Measurements from ENCODE around the gene RNF19B.
"Not testable (repeated sequence)": the region's sequence is repeated elsewhere in the genome, so short reads cannot be mapped to it uniquely, and the experiment has no call there.

RNF19B gene, protein sequence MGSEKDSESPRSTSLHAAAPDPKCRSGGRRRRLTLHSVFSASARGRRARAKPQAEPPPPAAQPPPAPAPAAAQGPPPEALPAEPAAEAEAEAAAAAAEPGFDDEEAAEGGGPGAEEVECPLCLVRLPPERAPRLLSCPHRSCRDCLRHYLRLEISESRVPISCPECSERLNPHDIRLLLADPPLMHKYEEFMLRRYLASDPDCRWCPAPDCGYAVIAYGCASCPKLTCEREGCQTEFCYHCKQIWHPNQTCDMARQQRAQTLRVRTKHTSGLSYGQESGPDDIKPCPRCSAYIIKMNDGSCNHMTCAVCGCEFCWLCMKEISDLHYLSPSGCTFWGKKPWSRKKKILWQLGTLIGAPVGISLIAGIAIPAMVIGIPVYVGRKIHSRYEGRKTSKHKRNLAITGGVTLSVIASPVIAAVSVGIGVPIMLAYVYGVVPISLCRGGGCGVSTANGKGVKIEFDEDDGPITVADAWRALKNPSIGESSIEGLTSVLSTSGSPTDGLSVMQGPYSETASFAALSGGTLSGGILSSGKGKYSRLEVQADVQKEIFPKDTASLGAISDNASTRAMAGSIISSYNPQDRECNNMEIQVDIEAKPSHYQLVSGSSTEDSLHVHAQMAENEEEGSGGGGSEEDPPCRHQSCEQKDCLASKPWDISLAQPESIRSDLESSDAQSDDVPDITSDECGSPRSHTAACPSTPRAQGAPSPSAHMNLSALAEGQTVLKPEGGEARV

DNA sequence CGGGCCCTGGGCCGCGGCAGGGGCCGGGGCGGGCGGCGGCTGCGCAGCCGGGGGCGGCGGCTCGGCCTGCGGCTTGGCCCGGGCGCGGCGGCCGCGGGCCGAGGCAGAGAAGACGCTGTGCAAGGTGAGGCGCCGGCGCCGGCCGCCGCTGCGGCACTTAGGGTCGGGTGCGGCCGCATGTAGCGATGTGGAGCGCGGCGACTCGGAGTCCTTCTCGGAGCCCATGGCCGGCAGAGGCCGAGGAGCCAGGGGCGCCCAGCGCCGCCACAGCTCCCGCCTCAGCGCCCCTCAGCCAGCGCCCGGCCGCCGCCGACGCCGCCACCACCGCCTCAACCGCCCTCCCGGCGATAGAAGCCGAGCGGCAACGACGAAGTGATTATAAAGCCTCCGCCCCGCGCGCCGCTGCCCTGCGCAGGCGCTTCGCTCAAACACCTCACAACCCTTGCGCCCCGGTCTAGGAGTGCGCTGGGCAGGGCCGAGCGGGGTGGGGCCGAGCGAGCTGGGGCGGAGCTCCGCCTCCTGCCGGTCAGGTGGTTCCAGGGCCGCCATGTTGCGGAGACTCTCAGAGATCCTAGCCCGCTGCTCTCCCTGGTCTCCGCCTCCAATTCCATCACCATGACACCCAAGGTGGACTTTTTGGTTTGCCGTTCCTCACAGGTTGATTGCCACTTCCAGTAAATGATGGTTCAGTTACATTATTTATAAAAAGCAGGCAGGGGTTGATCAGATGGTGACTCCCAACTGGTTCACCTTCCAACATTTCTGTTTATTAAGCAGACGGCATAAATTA is at the start of gene RNF19B:
RNF19B (minus strand) TSS at position 349 of the 790 bp plus-strand sequence; CDS start at position 225, 124 bp downstream.
- peak; percentile 80 to 92 (median 82) for DNase-seq (ENCODE audit: low read depth in 2 of 3, low spot score in 2 of 3)

DNA sequence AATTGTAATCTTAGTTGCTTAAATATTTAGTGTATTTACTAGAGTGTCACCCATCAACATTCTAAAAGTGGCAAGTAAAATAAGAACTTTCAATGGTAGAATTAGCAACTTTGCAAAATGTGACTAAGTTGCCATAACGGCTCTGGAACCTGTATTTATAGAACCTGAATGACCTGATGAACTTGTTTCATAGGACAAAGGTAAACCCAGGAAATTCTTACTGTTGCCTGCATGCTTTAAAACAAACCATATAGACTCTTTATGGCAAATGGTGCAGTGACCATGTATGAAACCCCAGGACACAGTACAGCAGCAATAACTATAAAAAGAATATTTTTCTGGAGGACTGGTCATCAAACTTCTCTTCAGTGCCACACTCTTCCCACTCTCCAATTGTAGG is 49.2 kb upstream of the RNF19B start:
- no peak for DNase-seq (ENCODE audit: low read depth in 2 of 3, low spot score in 2 of 3)

DNA sequence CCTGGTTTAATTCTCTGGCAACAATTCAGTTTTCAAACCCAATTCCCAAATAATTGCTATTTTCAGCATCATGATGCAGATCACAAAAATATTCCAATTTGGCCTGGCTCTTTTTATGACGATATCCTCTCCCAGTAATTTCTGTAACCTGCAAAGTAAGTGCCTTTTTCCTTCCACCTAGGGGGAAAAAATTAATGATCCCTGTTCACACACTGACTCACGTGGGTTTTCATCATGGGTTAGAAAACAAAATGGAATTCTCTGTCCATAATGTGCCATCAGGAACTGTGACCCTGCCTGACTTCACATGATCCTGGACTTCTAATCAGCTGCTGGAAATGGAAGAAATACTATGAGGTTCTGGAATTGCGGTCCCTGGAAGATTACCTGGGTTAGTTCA is 47.6 kb upstream of the RNF19B start:
- DNase-seq (ENCODE audit: low read depth in 2 of 3, low spot score in 2 of 3) = no peak

DNA sequence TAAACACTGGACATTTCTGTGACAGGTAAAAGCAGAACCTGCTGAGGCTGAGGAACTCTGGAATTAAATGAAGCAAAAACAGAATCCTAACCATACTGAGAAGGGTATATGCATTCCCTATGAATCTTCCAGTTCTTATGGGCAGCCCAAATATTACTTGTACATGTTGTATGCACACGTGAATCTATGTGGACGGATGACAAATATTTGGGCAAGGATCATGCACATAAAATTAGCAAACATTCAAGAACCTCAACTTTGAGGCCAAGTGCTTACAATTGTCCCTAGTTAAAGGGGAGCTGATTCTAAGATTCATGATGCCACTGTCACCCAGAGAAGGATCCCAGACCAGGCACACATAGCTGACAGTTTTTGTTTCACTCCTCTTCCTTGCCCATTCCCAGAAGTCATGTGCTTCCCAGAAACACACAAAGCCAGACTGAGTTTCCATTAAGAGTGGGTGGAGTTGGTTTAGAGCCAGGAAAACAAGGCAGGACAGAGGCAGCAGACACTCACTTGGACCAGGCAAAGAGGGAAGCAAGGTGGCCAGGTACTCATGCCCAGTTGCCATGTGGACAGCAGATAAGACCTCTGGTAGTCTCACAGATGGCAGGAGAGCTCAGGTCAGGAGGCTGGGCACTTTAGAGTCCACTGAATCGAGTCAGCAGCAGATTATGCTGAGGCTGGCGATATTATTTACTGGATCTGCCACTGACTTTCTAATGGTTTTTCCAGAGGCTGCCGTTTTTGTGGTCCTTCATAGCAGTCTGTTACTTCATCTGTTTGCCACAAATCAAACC is 46.5 kb upstream of the RNF19B start:
- no peak for DNase-seq (ENCODE audit: low read depth in 2 of 3, low spot score in 2 of 3)

DNA sequence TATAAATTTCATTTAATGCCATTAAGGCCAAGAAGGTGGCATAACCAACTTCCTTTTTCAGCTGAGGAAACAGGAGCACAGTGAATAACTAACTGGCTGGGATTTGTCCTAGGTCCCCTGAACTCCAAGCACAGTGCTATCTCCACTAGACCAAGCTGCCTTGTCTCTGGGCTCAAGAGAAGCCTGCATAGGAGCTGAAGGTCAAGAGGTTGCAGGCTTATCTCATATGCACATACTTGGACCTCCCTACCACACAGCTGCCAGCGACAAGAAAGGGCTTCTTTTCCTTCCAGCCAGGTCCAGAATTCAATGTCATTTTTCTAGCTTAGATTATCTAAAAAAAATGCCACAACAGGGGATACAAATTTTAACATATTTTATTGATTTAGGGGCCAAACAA is 45.0 kb upstream of the RNF19B start:
- no peak for DNase-seq (ENCODE audit: low read depth in 2 of 3, low spot score in 2 of 3)

DNA sequence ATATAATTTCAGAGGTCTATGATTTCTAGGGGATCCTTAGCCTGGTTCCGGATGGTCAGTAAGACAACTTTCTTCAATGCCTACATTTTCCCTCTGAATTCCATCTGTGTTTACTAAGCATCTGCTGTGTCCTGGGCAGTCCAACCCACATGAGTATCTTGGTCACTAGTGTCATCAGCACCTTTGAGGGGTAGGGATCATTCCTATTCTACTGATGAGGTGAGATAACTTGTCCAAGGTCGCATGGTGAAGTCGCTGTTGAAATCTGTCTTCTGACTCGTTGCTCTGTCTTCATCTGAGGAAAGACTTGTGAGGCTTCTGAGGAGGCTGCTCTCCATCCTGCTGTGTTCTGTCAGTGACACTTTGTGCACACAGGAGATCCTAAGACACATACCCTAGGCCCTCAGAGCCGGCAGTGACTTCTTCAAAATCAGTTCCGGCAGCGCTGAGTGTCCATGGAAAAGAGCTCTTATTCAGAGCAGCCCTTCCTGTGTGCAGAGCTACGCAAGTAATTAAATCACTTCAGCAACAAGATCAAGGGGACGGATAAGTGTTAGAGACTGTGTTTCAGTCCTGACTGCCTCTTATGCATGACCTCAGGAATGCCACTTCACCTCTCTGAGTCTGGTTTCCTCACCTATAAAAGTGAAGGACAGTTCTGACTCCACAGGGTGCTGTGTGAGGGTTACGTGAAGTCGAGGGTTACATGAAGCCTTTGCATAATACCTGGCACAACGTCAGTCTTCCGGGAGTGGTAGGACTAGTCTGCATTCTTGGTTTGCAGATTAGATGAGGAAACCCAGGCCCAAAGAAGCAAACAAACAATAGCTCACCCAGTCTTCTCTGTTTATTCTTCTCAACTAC is 43.7 kb upstream of the RNF19B start:
- DNase-seq (ENCODE audit: low read depth in 2 of 3, low spot score in 2 of 3) = no peak

DNA sequence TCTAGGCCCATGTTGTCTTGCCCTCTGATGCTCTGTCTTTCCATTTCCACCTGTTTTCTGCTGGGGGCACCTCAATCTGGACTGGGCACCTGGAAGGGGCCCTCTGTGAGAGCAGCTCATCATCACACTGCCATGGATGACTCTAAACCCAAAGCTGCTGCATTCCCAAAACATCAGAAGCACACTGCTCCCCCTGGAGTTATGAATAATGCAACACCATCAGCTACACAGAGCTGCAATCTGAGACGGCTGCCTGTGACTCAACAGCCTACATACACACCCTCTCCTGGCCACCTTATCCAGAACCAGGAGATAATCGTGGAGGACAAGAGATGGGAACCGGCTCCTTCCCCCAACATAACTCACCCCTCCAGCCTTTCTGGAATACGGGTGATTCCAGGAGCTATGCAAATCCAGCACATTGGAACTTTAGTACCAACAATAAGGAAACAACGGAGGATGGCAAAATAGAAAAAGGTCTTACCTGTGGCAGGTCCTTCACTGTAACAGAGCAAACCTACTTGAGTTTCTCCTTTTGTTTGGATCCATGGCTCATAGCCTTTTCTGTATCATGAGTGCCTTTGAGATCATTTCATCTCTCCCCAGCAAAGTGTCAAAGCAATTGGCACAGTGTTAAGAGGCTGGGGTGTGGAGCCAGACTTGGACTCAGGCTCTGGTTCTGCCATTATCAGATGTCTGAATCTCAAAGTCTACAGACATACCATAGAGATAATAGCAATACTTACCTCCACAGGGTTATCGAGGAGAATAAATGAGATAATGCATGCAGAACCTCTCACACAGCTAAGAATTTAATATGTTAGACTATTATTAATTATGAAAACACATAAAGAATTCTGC is 42.8 kb upstream of the RNF19B start:
- no peak for DNase-seq (ENCODE audit: low read depth in 2 of 3, low spot score in 2 of 3)

DNA sequence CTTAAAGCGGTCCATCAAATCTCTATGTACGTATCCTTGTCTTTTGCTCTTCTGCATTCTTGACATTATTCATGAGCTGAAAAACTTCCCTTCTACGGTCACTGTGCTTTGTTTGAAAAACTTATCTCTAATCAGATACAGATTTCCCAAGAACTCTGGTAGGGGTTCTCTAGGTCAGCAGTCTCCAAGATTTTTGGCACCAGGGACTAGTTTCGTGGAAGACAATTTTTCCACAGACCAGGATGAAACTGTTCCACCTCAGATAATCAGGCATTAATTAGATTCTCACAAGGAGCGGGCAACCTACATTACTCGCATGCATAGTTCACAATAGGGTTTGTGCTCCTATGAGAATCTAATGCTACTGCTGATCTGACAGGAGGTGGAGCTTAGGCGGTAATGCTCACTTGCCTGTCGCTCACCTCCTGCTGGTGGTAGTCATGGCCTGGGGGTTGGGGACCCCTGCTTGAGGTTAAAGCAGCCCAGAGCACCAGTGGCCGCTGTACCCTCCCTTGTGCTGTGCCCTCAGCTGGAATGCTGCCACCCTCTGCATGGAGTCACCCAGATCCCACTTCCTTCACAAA is 41.3 kb upstream of the RNF19B start:
- no peak for DNase-seq (ENCODE audit: low read depth in 2 of 3, low spot score in 2 of 3)

DNA sequence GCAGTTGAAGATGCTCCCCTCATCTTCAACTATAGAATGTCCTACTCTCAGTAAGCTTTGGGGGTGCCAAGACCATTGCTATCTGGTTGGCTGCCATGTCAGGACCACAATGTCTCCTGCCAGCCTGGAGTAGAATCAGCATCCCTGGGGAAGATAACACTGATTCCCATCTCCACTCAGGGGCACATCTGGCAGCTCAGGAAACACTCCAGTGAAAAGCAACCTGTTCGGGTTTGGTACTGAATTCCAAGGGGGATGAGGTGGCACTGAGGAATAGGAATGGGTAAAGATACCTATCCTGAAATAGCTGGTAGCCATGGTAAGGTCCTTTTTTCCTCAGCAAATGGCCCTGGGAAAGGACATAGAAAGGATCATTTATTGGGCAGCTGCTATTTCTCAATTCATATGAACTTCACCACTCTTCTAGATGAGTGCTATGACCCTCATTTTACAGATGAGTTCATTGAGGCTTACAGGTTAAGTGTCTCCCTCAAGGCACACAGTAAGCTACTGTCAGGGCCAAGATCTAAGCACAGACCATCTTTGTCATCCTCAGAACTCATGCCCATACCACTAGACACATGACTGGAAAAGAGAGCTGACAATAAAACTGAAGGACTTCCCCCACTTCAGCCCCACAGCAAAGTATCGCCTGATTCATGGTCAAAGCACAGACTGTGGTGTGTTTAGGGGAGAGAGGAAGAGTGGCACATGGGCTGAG is 40.7 kb upstream of the RNF19B start:
- no peak for DNase-seq (ENCODE audit: low read depth in 2 of 3, low spot score in 2 of 3)

DNA sequence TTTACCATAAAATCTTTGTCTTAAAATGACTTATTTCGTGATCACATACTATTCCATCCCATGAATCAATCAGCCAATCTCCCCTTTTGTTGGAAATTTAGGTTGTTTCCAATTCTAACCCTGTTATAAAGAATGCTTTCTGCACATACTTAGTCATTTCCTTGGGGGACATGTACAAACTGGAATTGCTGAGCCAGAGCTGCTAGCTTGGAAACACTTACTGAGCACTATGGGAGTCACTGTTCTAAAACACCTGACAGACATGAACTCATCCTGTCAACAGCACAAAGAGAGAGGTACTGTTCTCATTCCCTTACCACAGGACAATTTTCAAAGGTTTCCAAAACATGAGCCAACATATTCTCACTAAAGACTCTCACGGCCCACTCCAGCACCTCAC is 40.0 kb upstream of the RNF19B start:
- no peak for DNase-seq (ENCODE audit: low read depth in 2 of 3, low spot score in 2 of 3)

DNA sequence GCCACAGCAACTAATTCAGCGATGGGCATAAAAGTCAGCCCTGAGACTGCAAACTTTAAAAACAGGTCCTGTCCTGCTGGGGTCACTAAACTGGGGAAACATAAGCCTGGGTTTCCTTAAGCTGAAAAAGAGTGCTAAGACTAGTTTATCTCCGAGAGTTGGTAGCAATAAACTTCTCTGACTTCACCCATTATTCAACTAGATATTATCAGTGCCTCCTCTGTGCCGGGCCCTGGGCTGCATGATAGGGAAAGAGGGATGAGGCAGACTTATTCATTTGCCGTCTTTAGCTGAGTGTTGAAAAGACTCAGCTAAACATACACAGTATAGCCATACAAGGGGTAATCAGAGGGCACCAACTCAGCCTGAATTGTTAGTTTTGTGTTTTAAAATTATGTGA is 39.0 kb upstream of the RNF19B start:
- DNase-seq (ENCODE audit: low read depth in 2 of 3, low spot score in 2 of 3) = no peak

DNA sequence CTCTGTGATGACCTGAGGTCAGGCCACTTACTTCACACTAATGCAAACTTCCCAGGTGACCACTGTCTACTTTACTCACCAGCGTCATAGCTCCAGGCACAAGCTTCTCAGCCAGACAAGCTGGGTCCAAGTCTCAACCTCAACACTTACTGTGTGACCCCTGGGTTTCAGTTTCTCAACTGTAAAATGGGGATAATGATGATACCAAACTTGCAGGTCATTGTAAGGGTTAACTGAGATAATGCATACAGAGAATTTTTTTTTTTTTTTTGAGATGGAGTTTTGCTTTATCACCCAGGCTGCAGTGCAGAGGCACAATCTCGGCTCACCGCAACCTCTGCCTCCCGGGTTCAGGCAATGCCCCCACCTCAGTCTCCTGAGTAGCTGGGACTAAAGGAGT is 37.4 kb upstream of the RNF19B start:
- no peak for DNase-seq (ENCODE audit: low read depth in 2 of 3, low spot score in 2 of 3)

DNA sequence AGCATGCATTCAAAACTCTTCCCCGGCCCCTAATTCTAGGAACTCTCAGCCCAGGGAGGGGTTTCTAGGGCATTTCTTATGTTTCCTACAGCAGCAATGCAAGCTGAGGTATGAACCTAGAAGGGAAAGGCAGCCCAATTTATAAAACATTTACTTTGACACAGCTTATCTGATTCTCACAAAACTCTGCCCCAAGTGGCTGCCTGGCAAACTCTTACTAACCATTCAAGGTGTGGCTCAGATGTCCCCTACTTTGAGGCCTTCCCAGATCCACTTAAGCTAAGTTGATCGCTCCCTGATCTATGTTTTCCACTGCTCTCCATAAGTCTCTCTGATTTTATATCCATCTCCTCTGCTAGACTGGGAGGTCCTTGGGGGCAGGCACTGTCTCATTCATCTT is 36.7 kb upstream of the RNF19B start:
- DNase-seq (ENCODE audit: low read depth in 2 of 3, low spot score in 2 of 3) = no peak

DNA sequence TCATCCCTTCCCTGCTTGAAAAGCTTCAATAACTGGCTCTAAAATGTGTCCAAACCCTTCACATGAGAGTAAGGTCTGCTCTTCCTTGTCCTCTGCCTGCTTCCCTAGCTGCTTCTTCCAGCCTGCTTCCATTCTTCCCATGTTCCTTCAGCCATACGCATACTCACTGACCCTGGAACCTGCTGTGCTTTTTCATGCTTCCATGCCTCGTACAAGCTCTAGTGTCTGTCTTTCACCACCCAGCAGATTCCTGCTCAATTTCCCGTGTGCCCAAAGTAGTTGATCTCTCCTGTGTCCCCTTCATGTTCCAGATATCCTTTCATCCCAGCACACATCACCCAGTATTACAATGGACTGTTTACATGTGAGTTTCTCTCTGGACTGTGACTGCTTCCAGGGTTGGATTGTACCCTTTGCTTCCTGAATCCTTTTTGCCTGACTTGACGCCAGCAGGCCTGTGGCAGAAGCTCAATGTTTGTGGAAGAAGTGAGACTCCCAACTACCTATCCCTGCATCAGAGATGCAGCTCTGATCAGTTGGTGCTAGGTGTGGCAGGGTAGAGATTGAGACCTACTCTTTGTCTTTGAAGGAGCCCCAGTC is 35.9 kb upstream of the RNF19B start:
- no peak for DNase-seq (ENCODE audit: low read depth in 2 of 3, low spot score in 2 of 3)

DNA sequence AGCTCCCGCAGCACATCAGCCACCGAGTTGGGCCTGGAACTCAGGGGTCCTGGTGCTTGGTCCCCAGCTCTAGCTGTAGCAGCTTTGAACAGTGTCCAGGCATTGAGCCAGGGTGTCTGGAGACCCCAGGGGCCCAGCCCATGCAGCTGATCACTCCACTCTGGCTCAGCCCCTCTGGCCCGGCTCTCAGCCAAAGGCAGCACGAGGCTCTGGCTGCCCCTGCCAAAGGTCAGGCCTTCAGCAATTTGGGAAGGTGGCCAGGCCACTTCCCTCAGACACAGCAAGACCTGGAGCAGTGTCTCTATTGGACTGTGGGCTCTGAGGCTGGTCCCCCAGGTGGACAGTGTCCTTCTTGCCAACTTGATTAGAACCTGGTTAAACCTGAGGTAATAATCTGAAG is 34.4 kb upstream of the RNF19B start:
- DNase-seq (ENCODE audit: low read depth in 2 of 3, low spot score in 2 of 3) = no peak

DNA sequence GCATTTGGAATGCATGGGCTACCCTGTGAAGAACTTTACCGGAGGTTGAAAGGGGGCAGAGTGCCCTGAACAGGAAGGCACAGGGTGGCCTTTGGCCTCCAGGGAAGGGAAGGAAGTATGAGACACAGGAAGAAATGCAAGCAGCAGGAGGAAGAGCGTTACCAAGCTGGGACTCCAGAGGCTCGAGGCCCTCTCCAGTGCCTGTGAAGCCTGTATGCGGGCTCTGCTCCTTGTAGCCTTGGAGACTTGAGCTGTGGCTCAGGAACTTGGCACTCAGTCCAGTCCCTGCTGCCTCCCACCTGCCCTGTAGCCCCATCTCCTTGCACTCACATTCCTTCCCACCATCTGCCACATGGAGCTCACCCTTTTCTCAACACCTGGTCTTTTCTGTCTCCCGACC is 33.5 kb upstream of the RNF19B start:
- no peak for DNase-seq (ENCODE audit: low read depth in 2 of 3, low spot score in 2 of 3)

DNA sequence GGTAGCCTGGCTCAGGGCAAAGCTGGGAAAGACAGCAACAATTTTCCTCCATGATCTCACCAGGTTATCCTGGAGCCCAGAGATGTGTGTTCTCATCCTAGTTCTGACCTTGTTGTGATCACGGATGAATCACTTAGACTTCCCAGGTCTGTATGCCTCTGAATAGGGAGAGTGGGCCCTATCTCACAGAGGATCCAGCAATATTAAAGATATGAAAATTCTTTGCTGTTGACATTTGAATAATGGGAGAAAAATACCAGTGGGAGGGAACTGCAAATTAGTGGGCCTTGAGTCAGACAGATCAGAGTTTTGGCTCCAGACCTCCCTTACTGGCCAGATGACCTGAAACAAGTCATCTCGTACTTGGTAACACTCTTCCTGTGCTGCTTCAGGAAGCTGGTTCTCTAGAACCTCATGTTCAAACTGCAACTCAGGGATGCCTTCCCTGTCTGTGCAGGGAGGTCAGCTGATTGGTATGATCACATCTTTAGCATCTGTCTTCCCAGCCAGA is 32.8 kb upstream of the RNF19B start:
- no peak for DNase-seq (ENCODE audit: low read depth in 2 of 3, low spot score in 2 of 3)

DNA sequence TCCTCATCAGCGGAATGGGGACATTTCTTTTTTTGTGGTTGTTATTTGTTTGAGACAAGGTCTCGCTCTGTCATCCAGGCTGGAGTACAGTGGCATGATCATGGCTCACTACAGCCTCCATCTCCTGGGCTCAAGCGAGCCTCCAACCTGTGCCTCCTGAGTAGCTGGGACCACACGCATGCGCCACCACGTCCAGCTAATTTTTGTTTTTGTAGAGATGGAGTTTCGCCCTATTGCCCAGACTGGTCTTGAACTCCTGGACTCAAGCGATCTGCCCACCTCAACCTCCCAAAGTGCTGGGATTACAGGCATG is 28.7 kb upstream of the RNF19B start:
- DNase-seq (ENCODE audit: low read depth in 2 of 3, low spot score in 2 of 3) = not testable (repeated sequence)

Measured in activated CD8-positive, alpha-beta memory T cell treated with anti-CD3 and anti-CD28 coated beads for 48 hours (primary cell).